Gastroesophageal sphincter (tissue), 3 donors: ENCODE results near the gene NLE1.

ENCODE experiments used
- CTCF ChIP-seq, 4 experiments: fragments of 200-600 bp in 2 of 4; fragments of 450-650 bp in 2 of 4; sonication (generic) in 1 of 4; IDR thresholded peaks; one replicate each; pipeline ENCODE4 v1.5.1; 2017 to 2019; ENCODE audit warnings: antibody characterized with exemption in 4 of 4, mild to moderate bottlenecking in 2 of 4, moderate library complexity in 2 of 4
- POLR2A ChIP-seq, 2 donors: fragments of 450-650 bp; IDR thresholded peaks; one replicate each; pipeline ENCODE4 v1.6.1; 2017; ENCODE audit warnings: antibody characterized with exemption in 2 of 2, mild to moderate bottlenecking in 2 of 2, moderate library complexity in 1 of 2
- POLR2AphosphoS5 ChIP-seq: sonication (generic); formaldehyde crosslinking; IDR thresholded peaks from one replicate; pipeline ENCODE4 v1.6.1; 2017; ENCODE audit warnings: antibody characterized with exemption

DNA sequence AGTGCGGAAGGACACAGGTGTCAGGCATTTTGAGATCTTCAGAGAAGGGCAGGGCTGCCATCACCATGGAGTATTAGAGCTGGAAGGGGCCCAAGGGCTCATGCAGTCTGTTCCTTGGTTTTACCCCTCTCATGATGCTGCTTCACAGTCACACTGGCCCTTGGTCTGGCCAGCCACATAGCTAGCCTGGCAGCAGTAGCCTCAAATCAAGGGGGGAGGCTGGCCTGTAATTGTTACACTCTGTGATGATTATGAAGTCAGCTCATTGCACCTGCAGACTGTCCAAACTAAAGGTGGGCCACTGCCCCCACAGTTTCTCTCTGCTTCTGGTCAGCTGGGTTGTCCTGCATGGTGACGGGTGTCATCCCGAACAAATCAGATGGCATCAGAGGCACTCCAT lies 20.8 kb downstream of the NLE1 start, which contains the start of gene FNDC8:
- no peak for TF ChIP-seq CTCF (IDR thresholded peaks at IDR 0.05)
- TF ChIP-seq POLR2A (IDR thresholded peaks at IDR 0.05), result no peak
- TF ChIP-seq POLR2AphosphoS5, result no peak
